ENCODE results near the gene WFS1. TPM values are rescaled to one million over a fixed set of nuclear protein-coding genes. Genes with fewer than 3 reads are reported as not detected.

WFS1 gene
- total RNA-seq, 4 donors from 2014 or later, result 35.9 to 91.3 (median 38.2) TPM

DNA sequence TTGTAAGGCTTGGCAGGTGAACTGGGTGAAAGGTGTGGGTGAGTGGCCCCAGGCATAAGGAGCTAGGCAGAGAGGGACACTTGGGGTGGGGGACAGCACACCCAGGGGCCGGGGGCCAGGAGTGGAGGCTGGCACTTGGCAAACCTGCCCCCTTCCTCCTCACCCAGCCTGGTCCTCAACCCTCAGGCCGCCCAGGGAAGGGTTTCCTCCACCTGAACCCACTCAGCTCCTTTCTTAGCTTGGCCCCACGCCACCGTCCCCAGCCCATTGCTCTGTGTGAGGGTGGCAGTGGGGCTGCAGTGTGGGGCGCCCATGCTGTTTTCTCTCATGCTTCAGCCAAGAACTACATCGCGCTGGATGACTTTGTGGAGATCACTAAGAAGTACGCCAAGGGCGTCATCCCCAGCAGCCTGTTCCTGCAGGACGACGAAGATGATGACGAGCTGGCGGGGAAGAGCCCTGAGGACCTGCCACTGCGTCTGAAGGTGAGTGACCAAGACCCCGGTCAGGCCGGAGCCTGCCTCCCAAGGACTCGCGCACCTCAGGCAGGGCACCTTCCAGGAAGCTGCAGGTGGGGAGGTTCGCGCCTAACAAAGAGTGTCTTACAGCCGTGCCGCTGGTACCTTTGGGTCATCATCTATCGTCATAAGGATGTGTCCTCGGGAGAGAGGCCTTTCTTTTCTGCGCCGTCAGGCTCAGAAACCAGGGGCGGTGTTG, 25.2 kb downstream of the WFS1 start:
- DNase-seq (ENCODE audit: low spot score) (no peak), ATAC-seq (ENCODE audit: low FRiP score) (no peak)
- no peak for TF ChIP-seq CTCF (IDR thresholded peaks at IDR 0.05)

GRCh38 chr4:6295495-6295894, 25.8 kb downstream of the WFS1 start:
- no peak for DNase-seq (ENCODE audit: low spot score)
- ATAC-seq (ENCODE audit: low FRiP score), result no peak
- TF ChIP-seq CTCF (IDR thresholded peaks at IDR 0.05), result no peak

DNA sequence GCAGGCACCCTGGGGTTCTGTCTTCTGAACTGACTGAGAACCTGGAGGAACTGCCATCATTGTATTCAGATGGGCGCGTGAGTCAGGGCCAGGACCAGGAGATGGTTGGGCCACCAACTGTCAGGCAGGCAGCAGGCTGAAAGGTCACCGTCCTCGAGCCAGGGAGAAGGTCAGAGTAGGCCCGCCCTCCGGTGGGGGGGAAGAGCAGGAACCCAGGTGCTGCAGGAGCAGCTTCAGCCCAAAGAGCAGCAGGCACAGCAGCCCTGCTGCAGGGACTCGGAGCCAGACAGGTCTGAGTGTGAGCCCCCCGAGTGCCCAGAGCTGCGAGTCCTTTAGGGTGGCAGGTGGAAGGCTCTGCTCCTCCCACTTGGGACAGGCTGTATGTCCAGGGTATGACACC, 26.4 kb downstream of the WFS1 start:
- ATAC-seq (ENCODE audit: low FRiP score) (no peak), DNase-seq (ENCODE audit: low spot score) (no peak)
- TF ChIP-seq CTCF (IDR thresholded peaks at IDR 0.05), result no peak

DNA sequence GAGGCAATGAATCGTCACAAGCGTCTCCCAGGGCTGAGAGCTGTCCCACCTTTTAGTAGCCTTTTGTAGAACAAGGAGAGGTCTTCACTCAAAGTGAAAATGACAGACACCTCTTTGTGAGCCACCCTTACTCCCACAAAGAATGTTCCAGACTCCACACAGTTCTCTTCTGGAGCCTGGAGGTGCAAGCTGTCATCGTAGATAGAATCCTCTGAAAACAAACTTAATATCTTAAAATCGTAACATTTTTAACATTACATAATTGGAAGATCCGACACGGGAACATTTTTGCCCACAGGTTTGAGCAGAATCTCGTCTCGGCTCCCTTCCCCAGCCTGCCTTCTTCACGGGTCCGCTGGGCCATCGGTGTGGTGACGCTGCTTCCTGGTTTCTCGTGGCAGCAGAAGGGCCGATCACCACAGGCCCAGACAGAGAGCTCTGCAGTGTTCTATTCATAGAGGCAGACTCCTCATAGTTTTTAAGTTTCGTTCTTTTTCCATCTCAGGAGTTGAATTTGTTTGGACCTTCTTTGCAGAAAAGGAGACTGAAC, 27.7 kb downstream of the WFS1 start:
- ATAC-seq (ENCODE audit: low FRiP score) (no peak), DNase-seq (ENCODE audit: low spot score) (no peak)
- no peak for TF ChIP-seq CTCF (IDR thresholded peaks at IDR 0.05)

DNA sequence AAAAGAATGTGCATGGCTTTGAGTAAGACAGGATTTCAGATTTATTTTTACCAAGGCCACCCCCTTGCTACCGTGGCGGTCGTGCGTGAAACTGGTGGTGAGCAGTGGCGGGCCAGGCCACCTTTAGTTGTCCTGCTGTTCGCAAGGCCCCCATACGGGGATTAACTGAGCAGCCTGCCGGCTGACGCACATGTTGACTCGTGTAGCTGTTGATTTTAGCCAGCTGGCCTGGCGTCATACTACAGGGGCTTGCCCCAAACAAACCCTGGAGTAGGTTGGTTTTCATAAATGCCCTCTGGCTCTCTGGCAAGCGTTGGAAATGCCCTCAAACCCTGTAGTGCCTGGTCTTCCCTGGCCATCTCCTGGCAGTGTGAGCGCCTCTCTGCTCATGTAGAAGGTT, 28.4 kb downstream of the WFS1 start:
- DNase-seq (ENCODE audit: low spot score), result no peak
- no peak for TF ChIP-seq CTCF (IDR thresholded peaks at IDR 0.05)
- no peak for ATAC-seq (ENCODE audit: low FRiP score)

- no peak for ATAC-seq (ENCODE audit: low FRiP score)
- DNase-seq (ENCODE audit: low spot score), result no peak
- no peak for TF ChIP-seq CTCF (IDR thresholded peaks at IDR 0.05)
These were observed 29.2 kb downstream of the WFS1 start for GRCh38 chr4:6298852-6299251.

- TF ChIP-seq CTCF (IDR thresholded peaks at IDR 0.05), result no peak
- DNase-seq (ENCODE audit: low spot score) (no peak), ATAC-seq (ENCODE audit: low FRiP score) (no peak)
These were observed 30.2 kb downstream of the WFS1 start for GRCh38 chr4:6299875-6300274.

All from omental fat pad (tissue), 4 donors.